Mesendoderm (in vitro differentiated cells): ENCODE results near the gene MTPN.

ENCODE experiments used
- DNase-seq: peaks from one replicate; pipeline ENCODE4 v3.0.0; 2013
- H2AK5ac ChIP-seq: 2 replicates; pipeline ENCODE4 v1.6.1; 2013; ENCODE audit warnings: low read length, inconsistent platforms
- H2BK120ac ChIP-seq: 2 replicates; pipeline ENCODE4 v1.6.1; 2013; ENCODE audit warnings: low read depth, mild to moderate bottlenecking, low read length, moderate library complexity, mixed read lengths
- H2BK15ac ChIP-seq: replicated peaks from 2 replicates; pipeline ENCODE4 v1.6.1; 2013; ENCODE audit warnings: low read depth, mild to moderate bottlenecking, moderate library complexity
- H2BK5ac ChIP-seq: 2 replicates; pipeline ENCODE4 v1.6.1; 2013; ENCODE audit warnings: low read length, inconsistent platforms
- H3K18ac ChIP-seq: 2 replicates; pipeline ENCODE4 v1.6.1; 2013; ENCODE audit warnings: mild to moderate bottlenecking, low read length, mixed read lengths
- H3K23ac ChIP-seq: one replicate; pipeline ENCODE4 v1.6.1; 2013; ENCODE audit warnings: low read length
- H3K27ac ChIP-seq: 2 replicates; pipeline ENCODE4 v1.5.1; 2013; ENCODE audit warnings: low read depth, mild to moderate bottlenecking, inconsistent platforms, low read length, moderate library complexity
- H3K27me3 ChIP-seq: 2 replicates; pipeline ENCODE4 v1.6.1; 2013; ENCODE audit warnings: low read length, control low read depth, mild to moderate bottlenecking, inconsistent platforms; ENCODE audit not compliant: insufficient read depth, poor library complexity
- H3K36me3 ChIP-seq: 2 replicates; pipeline ENCODE4 v1.6.1; 2013; ENCODE audit warnings: low read length, inconsistent platforms; ENCODE audit not compliant: control insufficient read depth, insufficient read depth
- H3K4ac ChIP-seq: one replicate; pipeline ENCODE4 v1.6.1; 2013; ENCODE audit warnings: low read depth, mild to moderate bottlenecking, low read length, moderate library complexity
- H3K4me1 ChIP-seq: 2 replicates; pipeline ENCODE4 v1.6.1; 2013; ENCODE audit warnings: low read depth, low read length, inconsistent platforms; ENCODE audit not compliant: control insufficient read depth
- H3K4me2 ChIP-seq: 2 replicates; pipeline ENCODE4 v1.6.1; 2013; ENCODE audit warnings: low read length
- H3K4me3 ChIP-seq: 2 replicates; pipeline ENCODE4 v1.5.1; 2013; ENCODE audit warnings: mild to moderate bottlenecking, low read length
- H3K56ac ChIP-seq: one replicate; pipeline ENCODE4 v1.6.1; 2013; ENCODE audit warnings: low read length
- H3K79me1 ChIP-seq: 2 replicates; pipeline ENCODE4 v1.6.1; 2013; ENCODE audit warnings: low read length, inconsistent platforms
- H3K79me2 ChIP-seq: 2 replicates; pipeline ENCODE4 v1.6.1; 2013; ENCODE audit warnings: mild to moderate bottlenecking, low read length; ENCODE audit not compliant: control insufficient read depth, insufficient read depth
- H3K9ac ChIP-seq: 2 replicates; pipeline ENCODE4 v1.6.1; 2013; ENCODE audit warnings: low read length, inconsistent platforms
- H4K5ac ChIP-seq: one replicate; pipeline ENCODE4 v1.6.1; 2013; ENCODE audit warnings: low read length
- H4K8ac ChIP-seq: one replicate; pipeline ENCODE4 v1.6.1; 2013; ENCODE audit warnings: low read depth, mild to moderate bottlenecking, control low read depth, low read length, moderate library complexity
- WGBS: extraction: QIAGEN DNeasy Blood & Tissue Kit; methylation state at CpG from one replicate; pipeline ENCODE4 v1.1.7; 2013; ENCODE audit warnings: low lambda C conversion rate, missing lambda C conversion rate; ENCODE audit not compliant: insufficient coverage; ENCODE audit errors: extremely low coverage; 5-methylcytosine and 5-hydroxymethylcytosine counted together

MTPN gene

GRCh38 chr7:135899458-135900064 is 77.6 kb downstream of the MTPN start:
- Histone ChIP-seq H3K56ac (no peak overlapping the region), H3K4me2 (no peak overlapping the region), H3K36me3 (no peaks in the 10 kb centered on the region), H2BK120ac (no peak overlapping the region), H2BK5ac (no peak overlapping the region), H3K27me3 (no peaks in the 10 kb centered on the region), H3K79me2 (no peaks in the 10 kb centered on the region), H3K4ac (no peak overlapping the region), H3K4me1 (peaks cover 1% of the 10 kb centered on the region), H3K27ac (no peak overlapping the region), H4K8ac (no peak overlapping the region), H4K5ac (no peak overlapping the region), H2BK15ac (no peak overlapping the region), H3K23ac (no peak overlapping the region), H3K18ac (no peak overlapping the region), H3K9ac (no peak overlapping the region), H3K4me3 (no peak overlapping the region), H2AK5ac (no peak overlapping the region), H3K79me1 (no peaks in the 10 kb centered on the region)
- DNase-seq = no peak
- no CpG with 5 or more reads among the region's 6 CpGs for WGBS

- Histone ChIP-seq H3K4me3 (no peak overlapping the region), H3K9ac (no peak overlapping the region), H2BK5ac (no peak overlapping the region), H3K4me1 (peaks cover 1% of the 10 kb centered on the region), H4K8ac (no peak overlapping the region), H3K79me2 (no peaks in the 10 kb centered on the region), H3K27ac (no peak overlapping the region), H3K79me1 (no peaks in the 10 kb centered on the region), H2BK15ac (no peak overlapping the region), H3K4me2 (no peak overlapping the region), H3K18ac (no peak overlapping the region), H4K5ac (no peak overlapping the region), H2BK120ac (no peak overlapping the region), H3K56ac (no peak overlapping the region), H3K4ac (no peak overlapping the region), H3K23ac (no peak overlapping the region), H2AK5ac (no peak overlapping the region), H3K27me3 (no peaks in the 10 kb centered on the region), H3K36me3 (no peaks in the 10 kb centered on the region)
- DNase-seq = no peak
- no CpG with 5 or more reads among the region's 3 CpGs for WGBS
Measured at GRCh38 chr7:135898226-135898625, 78.9 kb downstream of the MTPN start.

- Histone ChIP-seq H2BK5ac (no peak overlapping the region), H3K9ac (no peak overlapping the region), H3K18ac (no peak overlapping the region), H3K79me1 (no peaks in the 10 kb centered on the region), H3K79me2 (no peaks in the 10 kb centered on the region), H3K27me3 (no peaks in the 10 kb centered on the region), H3K4me2 (no peak overlapping the region), H4K5ac (no peak overlapping the region), H3K4me3 (no peak overlapping the region), H3K4ac (no peak overlapping the region), H3K36me3 (no peaks in the 10 kb centered on the region), H4K8ac (no peak overlapping the region), H2AK5ac (no peak overlapping the region), H3K4me1 (no peaks in the 10 kb centered on the region), H3K27ac (no peak overlapping the region), H2BK120ac (no peak overlapping the region), H3K56ac (no peak overlapping the region), H2BK15ac (no peak overlapping the region), H3K23ac (no peak overlapping the region)
- DNase-seq = no peak
- no CpG with 5 or more reads among the region's 3 CpGs for WGBS
Measured at GRCh38 chr7:135894816-135895215, 82.3 kb downstream of the MTPN start.

GRCh38 chr7:135889823-135890222 is 87.3 kb downstream of the MTPN start:
- H4K5ac ChIP-seq = no peak overlapping the region
- no peaks in the 10 kb centered on the region for H3K4me1 ChIP-seq
- no peak overlapping the region for H2BK5ac ChIP-seq
- DNase-seq = no peak
- no peak overlapping the region for H2BK15ac ChIP-seq
- no peak overlapping the region for H3K4me3 ChIP-seq
- no peak overlapping the region for H3K23ac ChIP-seq
- no peaks in the 10 kb centered on the region for H3K36me3 ChIP-seq
- no peak overlapping the region for H3K4ac ChIP-seq
- H3K79me2 ChIP-seq = no peaks in the 10 kb centered on the region
- no peak overlapping the region for H2BK120ac ChIP-seq
- no CpG with 5 or more reads among the region's 6 CpGs for WGBS
- no peak overlapping the region for H3K9ac ChIP-seq
- no peak overlapping the region for H4K8ac ChIP-seq
- no peaks in the 10 kb centered on the region for H3K27me3 ChIP-seq
- no peaks in the 10 kb centered on the region for H3K79me1 ChIP-seq
- no peak overlapping the region for H2AK5ac ChIP-seq
- no peak overlapping the region for H3K4me2 ChIP-seq
- H3K27ac ChIP-seq = no peak overlapping the region
- no peak overlapping the region for H3K56ac ChIP-seq
- no peak overlapping the region for H3K18ac ChIP-seq

GRCh38 chr7:135888740-135889139 is 88.4 kb downstream of the MTPN start:
- Histone ChIP-seq H3K79me1 (no peaks in the 10 kb centered on the region), H3K27me3 (no peaks in the 10 kb centered on the region), H3K4me3 (no peak overlapping the region), H2BK120ac (no peak overlapping the region), H2BK5ac (no peak overlapping the region), H4K8ac (no peak overlapping the region), H2AK5ac (no peak overlapping the region), H3K4ac (no peak overlapping the region), H3K4me1 (no peaks in the 10 kb centered on the region), H3K18ac (no peak overlapping the region), H3K9ac (no peak overlapping the region), H2BK15ac (no peak overlapping the region), H3K4me2 (no peak overlapping the region), H4K5ac (no peak overlapping the region), H3K56ac (no peak overlapping the region), H3K79me2 (no peaks in the 10 kb centered on the region), H3K23ac (no peak overlapping the region), H3K27ac (no peak overlapping the region), H3K36me3 (no peaks in the 10 kb centered on the region)
- WGBS = no CpG with 5 or more reads among the region's 5 CpGs
- no peak for DNase-seq
